Measurements from ENCODE around the gene FAM78A. TPM values are rescaled to one million over a fixed set of nuclear protein-coding genes. Genes with fewer than 3 reads are reported as not detected.

The FAM78A gene
- total and polyA plus RNA-seq, 7 donors: 0.60 to 11.9 (median 2.0) TPM

DNA sequence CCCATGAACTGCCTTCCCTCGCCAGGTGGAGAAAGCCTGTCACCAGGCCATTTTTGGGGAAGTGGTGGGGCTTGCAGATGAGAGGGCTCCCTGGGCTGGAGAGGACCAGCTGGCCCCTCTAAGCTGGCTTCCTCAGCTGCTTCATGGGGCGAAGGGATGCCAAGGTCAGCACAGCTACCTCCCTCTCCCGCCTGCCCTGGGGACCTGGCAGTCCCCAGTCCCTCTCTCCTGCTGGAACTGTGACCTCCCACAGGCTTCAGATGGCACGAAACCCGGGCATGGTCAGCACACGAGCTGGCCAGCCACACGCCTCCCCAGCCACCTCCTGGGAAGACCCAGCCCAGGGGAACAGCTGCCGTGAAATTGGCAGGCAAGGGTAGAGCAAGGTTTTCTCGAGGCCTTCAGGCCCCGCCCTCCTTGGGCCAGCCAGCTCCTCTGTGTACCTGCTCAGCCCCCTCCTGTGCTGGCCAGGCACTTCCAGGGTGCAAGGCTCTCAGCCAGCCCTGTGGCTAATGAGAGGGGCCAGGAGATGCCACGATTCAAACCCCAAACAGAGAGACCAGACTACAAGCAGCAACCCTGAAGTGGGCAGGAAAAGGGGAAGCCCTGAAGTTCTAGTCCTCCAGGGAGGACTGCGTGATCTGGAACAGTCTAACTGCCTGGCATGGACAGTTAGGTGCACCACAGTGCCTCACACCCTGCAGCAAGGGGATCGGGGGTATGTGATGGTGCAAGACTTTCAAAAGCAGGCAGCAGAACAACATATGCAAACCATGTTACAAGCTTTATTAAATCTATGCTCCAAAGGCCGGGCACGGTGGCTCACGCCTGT is 26.1 kb upstream of the FAM78A start:
- H3K36me3 ChIP-seq: peaks cover 0 to 6% (median 0%) of the 10 kb centered on the region in 4 donors
- no peak overlapping the region for H3K27ac ChIP-seq
- DNase-seq: no peak
- TF ChIP-seq POLR2AphosphoS5 (IDR thresholded peaks at IDR 0.05) (no peak), EP300 (IDR thresholded peaks at IDR 0.05) (no peak), CTCF (IDR thresholded peaks at IDR 0.05) (no peak), POLR2A (IDR thresholded peaks at IDR 0.05) (no peak)
- peaks cover 0 to 12% (median 5%) of the 10 kb centered on the region in 4 donors for H3K4me1 ChIP-seq
- 59 to 78% methylated on average over 16 of the region's 16 CpGs for WGBS, 2 donors
- H3K4me3 ChIP-seq: no peak overlapping the region
- no peaks in the 10 kb centered on the region for H3K9me3 ChIP-seq
- no peaks in the 10 kb centered on the region for H3K27me3 ChIP-seq
- intact Hi-C loops (cut with DNase I): no loop called here

DNA sequence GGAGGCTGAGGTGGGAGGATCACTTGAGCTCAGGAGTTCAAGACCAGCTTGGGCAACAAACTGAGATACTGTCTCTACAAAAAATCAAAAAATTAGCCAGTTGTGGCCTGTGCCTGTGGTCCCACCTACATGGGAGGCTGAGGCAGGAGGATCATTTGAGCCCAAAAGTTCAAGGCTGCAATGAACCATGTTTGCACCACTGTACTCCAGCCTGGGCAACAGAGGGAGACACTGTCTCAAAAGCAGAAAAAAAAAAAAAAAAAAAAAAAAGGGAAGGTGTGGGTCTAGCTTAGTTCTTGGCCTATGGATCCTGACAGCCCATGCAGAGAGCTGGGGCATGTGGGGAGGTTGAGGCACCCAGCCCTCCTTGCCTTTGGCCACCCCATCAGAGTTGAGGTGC is 24.1 kb upstream of the FAM78A start:
- no peak for DNase-seq
- Histone ChIP-seq H3K27me3 (no peaks in the 10 kb centered on the region), H3K27ac (no peak overlapping the region), H3K36me3 (peaks cover 0 to 6% (median 2%) of the 10 kb centered on the region in 4 donors), H3K9me3 (no peaks in the 10 kb centered on the region), H3K4me3 (no peak overlapping the region), H3K4me1 (peaks cover 0 to 12% (median 5%) of the 10 kb centered on the region in 4 donors)
- TF ChIP-seq EP300 (IDR thresholded peaks at IDR 0.05): no peak
- TF ChIP-seq CTCF (IDR thresholded peaks at IDR 0.05): no peak
- TF ChIP-seq POLR2A (IDR thresholded peaks at IDR 0.05): no peak
- intact Hi-C loops (cut with DNase I): no loop called here

- WGBS, 2 donors: 70 to 86% methylated on average over 5 of the region's 5 CpGs
- H3K4me3 ChIP-seq: no peak overlapping the region
- TF ChIP-seq EP300 (IDR thresholded peaks at IDR 0.05) (no peak), POLR2AphosphoS5 (IDR thresholded peaks at IDR 0.05) (no peak), POLR2A (IDR thresholded peaks at IDR 0.05) (no peak), CTCF (IDR thresholded peaks at IDR 0.05) (no peak)
- H3K9me3 ChIP-seq: no peaks in the 10 kb centered on the region
- no peak for DNase-seq
- H3K27ac ChIP-seq: no peak overlapping the region
- peaks cover 0 to 12% (median 5%) of the 10 kb centered on the region in 4 donors for H3K4me1 ChIP-seq
- H3K27me3 ChIP-seq: no peaks in the 10 kb centered on the region
- intact Hi-C loops (cut with DNase I): no loop called here
- peaks cover 0 to 6% (median 2%) of the 10 kb centered on the region in 4 donors for H3K36me3 ChIP-seq
Observed at GRCh38 chr9:131299961-131300347, 23.6 kb upstream of the FAM78A start.

DNA sequence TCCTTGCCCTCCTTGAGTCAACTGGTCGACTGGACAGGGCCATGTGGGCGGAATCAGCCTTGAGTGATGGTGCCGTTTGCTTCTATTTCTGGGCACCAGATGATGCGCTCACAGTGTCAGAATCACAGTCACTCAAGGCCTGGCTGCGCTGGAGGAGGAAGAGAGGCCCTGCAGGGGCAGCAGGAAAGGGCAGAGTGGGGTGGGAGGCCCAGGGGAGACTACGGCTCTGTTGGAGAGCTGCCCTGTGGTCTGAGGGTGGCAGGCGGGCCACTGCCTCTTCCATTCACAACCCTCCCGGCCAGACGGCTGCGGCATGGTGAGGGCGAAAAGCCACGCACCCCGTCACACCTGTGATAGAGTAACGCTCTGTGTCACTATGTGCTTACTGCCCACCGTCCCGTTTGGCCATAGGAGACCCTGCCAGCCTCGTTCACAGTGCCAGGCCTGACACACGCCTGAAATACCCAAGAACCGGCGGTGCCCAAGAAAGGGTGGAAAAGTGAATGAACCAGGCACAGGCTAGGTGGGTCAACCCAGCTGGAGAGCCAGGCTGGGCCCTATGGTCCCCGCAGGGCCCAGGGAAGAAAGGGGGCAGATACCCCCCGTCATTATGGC is 23.1 kb upstream of the FAM78A start:
- Histone ChIP-seq H3K9me3 (no peaks in the 10 kb centered on the region), H3K27ac (no peak overlapping the region), H3K4me1 (peaks cover 0 to 12% (median 5%) of the 10 kb centered on the region in 4 donors), H3K36me3 (peaks cover 0 to 6% (median 0%) of the 10 kb centered on the region in 4 donors), H3K4me3 (no peak overlapping the region), H3K27me3 (no peaks in the 10 kb centered on the region)
- intact Hi-C loops (cut with DNase I): no loop called here
- DNase-seq: no peak
- no peak for TF ChIP-seq POLR2A (IDR thresholded peaks at IDR 0.05)
- TF ChIP-seq EP300 (IDR thresholded peaks at IDR 0.05): no peak
- TF ChIP-seq POLR2AphosphoS5 (IDR thresholded peaks at IDR 0.05): no peak
- TF ChIP-seq CTCF (IDR thresholded peaks at IDR 0.05): no peak
- WGBS, 2 donors: 71 to 81% methylated on average over 22 of the region's 22 CpGs

All from sigmoid colon (tissue), 7 donors.